H9 (cell line): Measurements from ENCODE around the gene COL28A1. TPM values are rescaled to one million over a fixed set of nuclear protein-coding genes. Genes with fewer than 3 reads are reported as not detected.

ENCODE experiments used
- DNase-seq: peaks from one replicate; pipeline ENCODE4 v3.0.0-alpha.2; 2017
- H2AFZ ChIP-seq: one replicate; pipeline ENCODE4 v1.6.1; 2013; ENCODE audit warnings: mild to moderate bottlenecking, low read length, control low read depth, moderate library complexity
- H2AK5ac ChIP-seq: 2 replicates; pipeline ENCODE4 v1.6.1; 2013; ENCODE audit warnings: low read length, control low read depth, mixed read lengths; ENCODE audit not compliant: insufficient read length
- H2BK120ac ChIP-seq: one replicate; pipeline ENCODE4 v1.6.1; 2013; ENCODE audit warnings: low read depth, mild to moderate bottlenecking, low read length, control low read depth, inconsistent platforms; ENCODE audit not compliant: poor library complexity, severe bottlenecking
- H2BK12ac ChIP-seq: 2 replicates; pipeline ENCODE4 v1.6.1; 2013; ENCODE audit warnings: low read length, control low read depth, mixed read lengths, low read depth; ENCODE audit not compliant: insufficient read length
- H2BK15ac ChIP-seq: 2 replicates; pipeline ENCODE4 v1.6.1; 2013; ENCODE audit warnings: low read depth, low read length, control low read depth
- H2BK20ac ChIP-seq: one replicate; pipeline ENCODE4 v1.6.1; 2013; ENCODE audit warnings: low read depth, mild to moderate bottlenecking, low read length, control low read depth, inconsistent platforms; ENCODE audit not compliant: poor library complexity, severe bottlenecking
- H2BK5ac ChIP-seq: 2 replicates; pipeline ENCODE4 v1.6.1; 2013; ENCODE audit warnings: low read length, control low read depth, mixed read lengths; ENCODE audit not compliant: insufficient read length
- H3K14ac ChIP-seq: 2 replicates; pipeline ENCODE4 v1.6.1; 2013; ENCODE audit warnings: low read length, control low read depth; ENCODE audit not compliant: insufficient read depth
- H3K18ac ChIP-seq: 2 replicates; pipeline ENCODE4 v1.6.1; 2013; ENCODE audit warnings: low read depth, mild to moderate bottlenecking, mixed read lengths, low read length, control low read depth; ENCODE audit not compliant: insufficient read length
- H3K23ac ChIP-seq: 2 replicates; pipeline ENCODE4 v1.6.1; 2013; ENCODE audit warnings: low read length, control low read depth, mixed read lengths, low read depth; ENCODE audit not compliant: insufficient read length
- H3K23me2 ChIP-seq: 2 replicates; pipeline ENCODE4 v1.6.1; 2013; ENCODE audit warnings: low read depth, mild to moderate bottlenecking, mixed read lengths, low read length, control low read depth; ENCODE audit not compliant: insufficient read length, poor library complexity, severe bottlenecking
- H3K27ac ChIP-seq: 2 replicates; pipeline ENCODE4 v1.5.1; 2013; ENCODE audit warnings: low read length, control low read depth, mixed read lengths, low read depth; ENCODE audit not compliant: insufficient read length
- H3K27me3 ChIP-seq: 2 replicates; pipeline ENCODE4 v1.6.1; 2013; ENCODE audit warnings: low read length, control low read depth, inconsistent platforms; ENCODE audit not compliant: insufficient read depth
- H3K4ac ChIP-seq: 2 replicates; pipeline ENCODE4 v1.6.1; 2013; ENCODE audit warnings: low read depth, mild to moderate bottlenecking, control low read depth, inconsistent platforms, low read length, moderate library complexity
- H3K4me1 ChIP-seq: 2 replicates; pipeline ENCODE4 v1.6.1; 2013; ENCODE audit warnings: low read length, control low read depth, inconsistent platforms; ENCODE audit not compliant: insufficient read depth
- H3K4me2 ChIP-seq: 2 replicates; pipeline ENCODE4 v1.6.1; 2013; ENCODE audit warnings: low read length, control low read depth, mixed read lengths; ENCODE audit not compliant: insufficient read length, insufficient read depth
- H3K56ac ChIP-seq: 2 replicates; pipeline ENCODE4 v1.6.1; 2013; ENCODE audit warnings: low read depth, mild to moderate bottlenecking, mixed read lengths, low read length, control low read depth; ENCODE audit not compliant: insufficient read length
- H3K79me1 ChIP-seq: 2 replicates; pipeline ENCODE4 v1.6.1; 2013; ENCODE audit warnings: low read depth, mild to moderate bottlenecking, moderate library complexity, low read length, control low read depth, inconsistent platforms; ENCODE audit not compliant: insufficient read depth, poor library complexity, severe bottlenecking
- H3K79me2 ChIP-seq: 2 replicates; pipeline ENCODE4 v1.6.1; 2013; ENCODE audit warnings: low read length, control low read depth, inconsistent platforms; ENCODE audit not compliant: insufficient read depth
- H3K9ac ChIP-seq: 2 replicates; pipeline ENCODE4 v1.6.1; 2013; ENCODE audit warnings: low read length, control low read depth, mixed read lengths; ENCODE audit not compliant: insufficient read length; ENCODE audit errors: extremely low read depth
- H3K9me3 ChIP-seq: one replicate; pipeline ENCODE4 v1.6.1; 2013; ENCODE audit warnings: low read depth, low read length, inconsistent platforms; ENCODE audit not compliant: control insufficient read depth
- H3T11ph ChIP-seq: one replicate; pipeline ENCODE4 v1.6.1; 2013; ENCODE audit warnings: mild to moderate bottlenecking, low read length, control low read depth, inconsistent platforms
- H4K20me1 ChIP-seq: one replicate; pipeline ENCODE4 v1.6.1; 2013; ENCODE audit not compliant: control insufficient read depth, insufficient read length, insufficient read depth
- H4K5ac ChIP-seq: 2 replicates; pipeline ENCODE4 v1.6.1; 2013; ENCODE audit warnings: low read depth, mild to moderate bottlenecking, mixed read lengths, low read length, control low read depth; ENCODE audit not compliant: insufficient read length
- H4K8ac ChIP-seq: replicated peaks from 2 replicates; pipeline ENCODE4 v1.6.1; 2013; ENCODE audit warnings: low read length, control low read depth, mixed read lengths, low read depth; ENCODE audit not compliant: insufficient read length
- H4K91ac ChIP-seq: 2 replicates; pipeline ENCODE4 v1.6.1; 2013; ENCODE audit warnings: low read depth, mild to moderate bottlenecking, moderate library complexity, mixed read lengths, low read length, control low read depth; ENCODE audit not compliant: insufficient read length
- H3K27ac Mint-ChIP-seq, 3 experiments: 2 replicates in 2 of 3; 3 replicates in 1 of 3; pipeline ENCODE4 v1.8.0; 2020 to 2021; ENCODE audit warnings: mixed read lengths in 3 of 3, mild to moderate bottlenecking in 1 of 3, moderate library complexity in 1 of 3
- H3K27me3 Mint-ChIP-seq: 2 replicates; pipeline ENCODE4 v1.8.0; 2021; ENCODE audit warnings: low read depth, mild to moderate bottlenecking, moderate library complexity, mixed read lengths
- H3K36me3 Mint-ChIP-seq, 3 experiments: 2 replicates in 2 of 3; 3 replicates in 1 of 3; pipeline ENCODE4 v1.8.0; 2020 to 2021; ENCODE audit warnings: low read depth in 3 of 3, mixed read lengths in 3 of 3; ENCODE audit not compliant: insufficient read depth in 1 of 3
- H3K4me1 Mint-ChIP-seq, 2 experiments: 2 replicates each; pipeline ENCODE4 v1.8.0; 2020; ENCODE audit warnings: mixed read lengths in 2 of 2
- H3K4me3 Mint-ChIP-seq, 2 experiments: 2 replicates in 1 of 2; 3 replicates in 1 of 2; pipeline ENCODE4 v1.8.0; 2020 to 2021; ENCODE audit warnings: mild to moderate bottlenecking in 2 of 2, mixed read lengths in 2 of 2, moderate library complexity in 1 of 2
- H3K9me3 Mint-ChIP-seq, 2 experiments: 2 replicates in 1 of 2; 3 replicates in 1 of 2; pipeline ENCODE4 v1.8.0; 2020; ENCODE audit warnings: mild to moderate bottlenecking in 2 of 2, mixed read lengths in 2 of 2, moderate library complexity in 1 of 2
- WGBS: extraction: QIAGEN DNeasy Blood & Tissue Kit; methylation state at CpG from one replicate; pipeline ENCODE4 v1.1.7; 2013; ENCODE audit warnings: missing lambda C conversion rate, low lambda C conversion rate, mixed read lengths; ENCODE audit not compliant: insufficient read length; ENCODE audit errors: extremely low coverage; 5-methylcytosine and 5-hydroxymethylcytosine counted together
- total RNA-seq: library from RNA; stranded (reverse); gene quantifications from 2 replicates; pipeline ENCODE4 v1.2.1, GENCODE V29; 2021
- TF ChIP-seq, protein P1 (sequence below): fragments of 200-600 bp; sonication (generic); conservative IDR thresholded peaks from 3 replicates; pipeline ENCODE4 v1.8.0; 2021; ENCODE audit warnings: antibody characterized with exemption, mild to moderate bottlenecking

Gene COL28A1
- total RNA-seq, 1 experiment from 2014 or later, result 0.66 TPM

DNA sequence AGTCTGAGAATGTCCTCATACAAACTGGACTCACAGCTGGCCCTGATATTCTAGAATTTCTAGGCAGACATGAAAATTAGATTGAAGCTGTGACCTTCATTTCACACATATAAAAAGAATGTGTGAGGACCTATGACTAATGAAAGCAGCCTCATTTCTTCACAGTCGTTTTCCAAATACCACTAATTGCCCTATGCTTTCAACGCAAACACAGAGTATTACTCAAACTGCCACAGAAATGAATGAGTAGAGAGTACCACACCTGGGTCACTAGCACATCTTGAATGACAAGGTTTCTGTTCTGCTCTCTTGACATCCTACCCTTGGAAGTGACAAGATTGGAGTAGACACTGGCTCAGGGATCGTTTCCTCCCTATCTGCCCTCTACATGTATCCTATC is 211.0 kb downstream of the COL28A1 start:
- no peak overlapping the region for H3K18ac ChIP-seq
- H3K4me2 ChIP-seq, result no peak overlapping the region
- H3K4ac ChIP-seq, result no peak overlapping the region
- no peak overlapping the region for H2BK12ac ChIP-seq
- H3K14ac ChIP-seq, result no peak overlapping the region
- H3K23ac ChIP-seq, result no peak overlapping the region
- H3K27ac Mint-ChIP-seq, result no peak overlapping the region
- no peaks in the 10 kb centered on the region for H3K79me2 ChIP-seq
- no peak overlapping the region for H3K4me3 Mint-ChIP-seq
- H2BK20ac ChIP-seq, result no peak overlapping the region
- H4K20me1 ChIP-seq, result no peaks in the 10 kb centered on the region
- H3T11ph ChIP-seq, result no peak overlapping the region
- no peaks in the 10 kb centered on the region for H3K36me3 Mint-ChIP-seq
- H2BK5ac ChIP-seq, result no peak overlapping the region
- H3K56ac ChIP-seq, result no peak overlapping the region
- no peaks in the 10 kb centered on the region for H3K9me3 Mint-ChIP-seq
- TF ChIP-seq, protein P1, sequence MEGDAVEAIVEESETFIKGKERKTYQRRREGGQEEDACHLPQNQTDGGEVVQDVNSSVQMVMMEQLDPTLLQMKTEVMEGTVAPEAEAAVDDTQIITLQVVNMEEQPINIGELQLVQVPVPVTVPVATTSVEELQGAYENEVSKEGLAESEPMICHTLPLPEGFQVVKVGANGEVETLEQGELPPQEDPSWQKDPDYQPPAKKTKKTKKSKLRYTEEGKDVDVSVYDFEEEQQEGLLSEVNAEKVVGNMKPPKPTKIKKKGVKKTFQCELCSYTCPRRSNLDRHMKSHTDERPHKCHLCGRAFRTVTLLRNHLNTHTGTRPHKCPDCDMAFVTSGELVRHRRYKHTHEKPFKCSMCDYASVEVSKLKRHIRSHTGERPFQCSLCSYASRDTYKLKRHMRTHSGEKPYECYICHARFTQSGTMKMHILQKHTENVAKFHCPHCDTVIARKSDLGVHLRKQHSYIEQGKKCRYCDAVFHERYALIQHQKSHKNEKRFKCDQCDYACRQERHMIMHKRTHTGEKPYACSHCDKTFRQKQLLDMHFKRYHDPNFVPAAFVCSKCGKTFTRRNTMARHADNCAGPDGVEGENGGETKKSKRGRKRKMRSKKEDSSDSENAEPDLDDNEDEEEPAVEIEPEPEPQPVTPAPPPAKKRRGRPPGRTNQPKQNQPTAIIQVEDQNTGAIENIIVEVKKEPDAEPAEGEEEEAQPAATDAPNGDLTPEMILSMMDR, result no peak
- no peak overlapping the region for H3K27ac ChIP-seq
- no peak overlapping the region for H2AFZ ChIP-seq
- H2BK120ac ChIP-seq, result no peak overlapping the region
- H4K91ac ChIP-seq, result no peak overlapping the region
- no peaks in the 10 kb centered on the region for H3K27me3 ChIP-seq
- no peaks in the 10 kb centered on the region for H3K4me1 ChIP-seq
- no peak overlapping the region for H4K5ac ChIP-seq
- H3K79me1 ChIP-seq, result no peaks in the 10 kb centered on the region
- peaks cover 4 to 6% of the 10 kb centered on the region in 2 experiments; a peak in 3 of 4 replicates for H3K4me1 Mint-ChIP-seq
- H3K9me3 ChIP-seq, result no peaks in the 10 kb centered on the region
- H3K23me2 ChIP-seq, result no peaks in the 10 kb centered on the region
- WGBS, result no CpG with 5 or more reads among the region's 3 CpGs
- no peak overlapping the region for H2AK5ac ChIP-seq
- no peak overlapping the region for H2BK15ac ChIP-seq
- no peak for DNase-seq
- H3K9ac ChIP-seq, result no peak overlapping the region
- H4K8ac ChIP-seq, result no peak overlapping the region
- peaks cover 3% of the 10 kb centered on the region; the same call in 1 of the 2 replicates for H3K27me3 Mint-ChIP-seq
